IMR-90 (cell line): ENCODE data around the gene KRT34. TPM values are rescaled to one million over a fixed set of nuclear protein-coding genes. Genes with fewer than 3 reads are reported as not detected.

ENCODE experiments used
- ATAC-seq: fragments of 200-7000 bp; cut with Tn5 transposase; 2 replicates; pipeline ENCODE4 v1.9.1; 2020; ENCODE audit warnings: low read depth, mild to moderate bottlenecking, moderate library complexity
- BruUV-seq: library from RNA; stranded (reverse); fragments of 400-500 nt; replicated peaks from 2 replicates; lab custom pipeline; 2021; lab: Mats Ljungman, UMichigan
- CTCF ChIA-PET: fragments of 300-600 bp; formaldehyde crosslinking; extraction: SDS; loops from one replicate; lab custom pipeline; 2021; ENCODE audit warnings: antibody characterized with exemption; lab: Yijun Ruan, JAX
- POLR2A ChIA-PET: fragments of 300-600 bp; sonication (Branson Sonifier 250); formaldehyde crosslinking; loops from one replicate; lab custom pipeline; 2022; ENCODE audit warnings: antibody characterized with exemption; ENCODE audit not compliant: unreplicated experiment; lab: Charles Lee
- DNase-seq: peaks from one replicate; pipeline ENCODE4 v3.0.0; 2013
- H2AFZ ChIP-seq: replicated peaks from 2 replicates; pipeline ENCODE3; 2013; ENCODE audit warnings: low read length, mild to moderate bottlenecking; ENCODE audit not compliant: poor library complexity
- H2AK5ac ChIP-seq: 2 replicates; pipeline ENCODE4 v1.6.1; 2013; ENCODE audit warnings: low read depth, low read length, inconsistent platforms
- H2AK9ac ChIP-seq: replicated peaks from 2 replicates; pipeline ENCODE3; 2013; ENCODE audit warnings: mild to moderate bottlenecking, low read depth, low read length, moderate library complexity; ENCODE audit not compliant: poor library complexity
- H2BK120ac ChIP-seq: 2 replicates; pipeline ENCODE4 v1.6.1; 2013; ENCODE audit warnings: low read depth, low read length, inconsistent platforms
- H2BK15ac ChIP-seq: 3 replicates; pipeline ENCODE4 v1.6.1; 2013; ENCODE audit warnings: low read depth, low read length, inconsistent platforms
- H2BK20ac ChIP-seq: 2 replicates; pipeline ENCODE4 v1.6.1; 2013; ENCODE audit warnings: low read depth, mild to moderate bottlenecking, inconsistent platforms, low read length, moderate library complexity
- H2BK5ac ChIP-seq: 2 replicates; pipeline ENCODE4 v1.6.1; 2013; ENCODE audit warnings: mild to moderate bottlenecking, low read depth, low read length, inconsistent platforms; ENCODE audit not compliant: poor library complexity, severe bottlenecking
- H3K14ac ChIP-seq: replicated peaks from 2 replicates; pipeline ENCODE4 v1.6.1; 2013; ENCODE audit warnings: low read depth, low read length, inconsistent platforms
- H3K18ac ChIP-seq: 2 replicates; pipeline ENCODE4 v1.6.1; 2013; ENCODE audit warnings: low read depth, low read length, control low read depth
- H3K23ac ChIP-seq: 2 replicates; pipeline ENCODE4 v1.6.1; 2013; ENCODE audit warnings: low read depth, low read length, inconsistent platforms
- H3K27ac ChIP-seq: 2 replicates; pipeline ENCODE4 v1.5.1; 2013; ENCODE audit warnings: mild to moderate bottlenecking, control low read depth, low read length; ENCODE audit not compliant: insufficient read depth
- H3K27me3 ChIP-seq: 2 replicates; pipeline ENCODE4 v1.6.1; 2013; ENCODE audit warnings: low read length; ENCODE audit not compliant: control insufficient read depth, insufficient read depth
- H3K36me3 ChIP-seq: 2 replicates; pipeline ENCODE4 v1.6.1; 2013; ENCODE audit warnings: low read length, mixed read lengths; ENCODE audit not compliant: control insufficient read depth, insufficient read depth
- H3K4ac ChIP-seq: 2 replicates; pipeline ENCODE4 v1.6.1; 2013; ENCODE audit warnings: low read depth, low read length, inconsistent platforms
- H3K4me1 ChIP-seq: 2 replicates; pipeline ENCODE4 v1.6.1; 2013; ENCODE audit warnings: low read length, mixed read lengths; ENCODE audit not compliant: control insufficient read depth, insufficient read depth
- H3K4me2 ChIP-seq: 2 replicates; pipeline ENCODE4 v1.6.1; 2013; ENCODE audit warnings: low read depth, mild to moderate bottlenecking, control low read depth, low read length, moderate library complexity
- H3K4me3 ChIP-seq: 2 replicates; pipeline ENCODE4 v1.5.1; 2013; ENCODE audit warnings: low read depth, mild to moderate bottlenecking, control low read depth, low read length, moderate library complexity; ENCODE audit not compliant: insufficient read depth
- H3K56ac ChIP-seq: 2 replicates; pipeline ENCODE4 v1.6.1; 2013; ENCODE audit warnings: low read length, inconsistent platforms; ENCODE audit not compliant: insufficient read depth; ENCODE audit errors: extremely low read depth
- H3K79me1 ChIP-seq, 2 experiments: 2 replicates each; pipeline ENCODE4 v1.6.1; 2013; ENCODE audit warnings: low read length in 2 of 2, inconsistent platforms in 1 of 2, low read depth in 1 of 2
- H3K9ac ChIP-seq: 2 replicates; pipeline ENCODE4 v1.6.1; 2013; ENCODE audit warnings: low read depth, low read length, control low read depth
- H3K9me1 ChIP-seq: 2 replicates; pipeline ENCODE4 v1.6.1; 2013; ENCODE audit warnings: low read length, inconsistent platforms; ENCODE audit not compliant: insufficient read depth
- H3K9me3 ChIP-seq: 2 replicates; pipeline ENCODE4 v1.6.1; 2013; ENCODE audit warnings: low read length; ENCODE audit not compliant: control insufficient read depth, insufficient read depth
- H4K20me1 ChIP-seq: 2 replicates; pipeline ENCODE4 v1.6.1; 2013; ENCODE audit warnings: low read length, inconsistent platforms; ENCODE audit not compliant: insufficient read depth
- H4K5ac ChIP-seq: 2 replicates; pipeline ENCODE4 v1.6.1; 2013; ENCODE audit warnings: mild to moderate bottlenecking, low read depth, low read length, control low read depth
- H4K8ac ChIP-seq, 2 experiments: 2 replicates each; pipeline ENCODE4 v1.6.1; 2013; ENCODE audit warnings: low read depth in 2 of 2, low read length in 2 of 2, control low read depth in 1 of 2, inconsistent platforms in 1 of 2
- H4K91ac ChIP-seq: 2 replicates; pipeline ENCODE4 v1.6.1; 2013; ENCODE audit warnings: low read depth, low read length, inconsistent platforms; ENCODE audit not compliant: insufficient read depth
- BHLHE40 ChIP-seq: fragments of 150-350 bp; IDR thresholded peaks from 2 replicates; pipeline ENCODE4 v1.6.1; 2016; ENCODE audit warnings: mild to moderate bottlenecking, low read depth, low read length
- CEBPB ChIP-seq: IDR thresholded peaks from 2 replicates; pipeline ENCODE4 v1.6.1; 2012; ENCODE audit warnings: low read depth, low read length, improper control_type of control experiment
- CHD1 ChIP-seq: IDR thresholded peaks from 2 replicates; pipeline ENCODE4 v1.6.1; 2012; ENCODE audit warnings: low read depth, low read length, improper control_type of control experiment
- MAFK ChIP-seq: IDR thresholded peaks from 2 replicates; pipeline ENCODE4 v1.6.1; 2012; ENCODE audit warnings: low read depth, low read length, improper control_type of control experiment
- MXI1 ChIP-seq: IDR thresholded peaks from 2 replicates; pipeline ENCODE4 v1.6.1; 2012; ENCODE audit warnings: low read depth, mild to moderate bottlenecking, low read length, moderate library complexity, borderline replicate concordance
- NFE2L2 ChIP-seq: fragments of 150-350 bp; IDR thresholded peaks from 2 replicates; pipeline ENCODE4 v1.6.1; 2016; ENCODE audit warnings: low read depth, mild to moderate bottlenecking, low read length
- RAD21 ChIP-seq: IDR thresholded peaks from 2 replicates; pipeline ENCODE4 v1.6.1; 2012; ENCODE audit warnings: low read length, improper control_type of control experiment
- RCOR1 ChIP-seq: IDR thresholded peaks from 2 replicates; pipeline ENCODE4 v1.6.1; 2012; ENCODE audit warnings: mild to moderate bottlenecking, low read length, improper control_type of control experiment; ENCODE audit not compliant: insufficient replicate concordance
- RFX5 ChIP-seq: IDR thresholded peaks from 2 replicates; pipeline ENCODE4 v1.8.0; 2012; ENCODE audit warnings: low read depth, mild to moderate bottlenecking, low read length, moderate library complexity
- SMC3 ChIP-seq: fragments of 150-350 bp; IDR thresholded peaks from 2 replicates; pipeline ENCODE4 v1.6.1; 2016; ENCODE audit warnings: low read depth, mild to moderate bottlenecking, antibody characterized with exemption, low read length, moderate library complexity
- USF2 ChIP-seq: fragments of 150-350 bp; IDR thresholded peaks from 2 replicates; pipeline ENCODE4 v1.6.1; 2017; ENCODE audit warnings: mild to moderate bottlenecking, antibody characterized with exemption, low read length, low read depth
- WGBS, 2 experiments: methylation state at CpG; one replicate each; pipeline versions ENCODE4 v1.1.5 to v1.1.7; 2013; ENCODE audit warnings: missing lambda C conversion rate in 2 of 2; ENCODE audit not compliant: insufficient read length in 1 of 2; ENCODE audit errors: extremely low coverage in 2 of 2; 5-methylcytosine and 5-hydroxymethylcytosine counted together
- dilution Hi-C: fragments of 300-500 bp; cut with HindIII; formaldehyde crosslinking; loops from one replicate; pipeline ENCODE4 v1.14.3; 2018; ENCODE audit warnings: low sequenced_read_pairs; ENCODE audit not compliant: unreplicated experiment
- in situ Hi-C: fragments of 300-500 bp; cut with MboI; formaldehyde crosslinking; loops from 3 replicates; pipeline ENCODE4 v1.14.3; 2019; ENCODE audit warnings: low sequenced_read_pairs, inconsistent platforms, mixed read lengths
- intact Hi-C: fragments of 100-400 bp; cut with micrococcal nuclease; formaldehyde crosslinking; loops from 2 replicates; pipeline ENCODE4 v1.10.0; 2022
- polyA plus RNA-seq, 3 experiments: library from polyadenylated mRNA; depleted of rRNA; stranded (reverse); fragments of >200 nt; gene quantifications; 2 replicates each; pipeline ENCODE4 v1.2.3, GENCODE V29; 2012; ENCODE audit warnings: low replicate concordance in 1 of 3
- total RNA-seq: library from RNA; depleted of rRNA; stranded (reverse); fragments of >200 nt; gene quantifications from 2 replicates; pipeline ENCODE4 v1.2.3, GENCODE V29; 2012
- TF ChIP-seq, protein P1 (sequence below): fragments of 150-350 bp; IDR thresholded peaks from 2 replicates; pipeline ENCODE4 v1.6.1; 2016; ENCODE audit warnings: low read depth, mild to moderate bottlenecking, low read length, moderate library complexity, borderline replicate concordance

The KRT34 gene
- total and polyA plus RNA-seq, 2 of the 4 experiments (the other 2 are of a cell fraction): 3.4 to 3.6 TPM

DNA sequence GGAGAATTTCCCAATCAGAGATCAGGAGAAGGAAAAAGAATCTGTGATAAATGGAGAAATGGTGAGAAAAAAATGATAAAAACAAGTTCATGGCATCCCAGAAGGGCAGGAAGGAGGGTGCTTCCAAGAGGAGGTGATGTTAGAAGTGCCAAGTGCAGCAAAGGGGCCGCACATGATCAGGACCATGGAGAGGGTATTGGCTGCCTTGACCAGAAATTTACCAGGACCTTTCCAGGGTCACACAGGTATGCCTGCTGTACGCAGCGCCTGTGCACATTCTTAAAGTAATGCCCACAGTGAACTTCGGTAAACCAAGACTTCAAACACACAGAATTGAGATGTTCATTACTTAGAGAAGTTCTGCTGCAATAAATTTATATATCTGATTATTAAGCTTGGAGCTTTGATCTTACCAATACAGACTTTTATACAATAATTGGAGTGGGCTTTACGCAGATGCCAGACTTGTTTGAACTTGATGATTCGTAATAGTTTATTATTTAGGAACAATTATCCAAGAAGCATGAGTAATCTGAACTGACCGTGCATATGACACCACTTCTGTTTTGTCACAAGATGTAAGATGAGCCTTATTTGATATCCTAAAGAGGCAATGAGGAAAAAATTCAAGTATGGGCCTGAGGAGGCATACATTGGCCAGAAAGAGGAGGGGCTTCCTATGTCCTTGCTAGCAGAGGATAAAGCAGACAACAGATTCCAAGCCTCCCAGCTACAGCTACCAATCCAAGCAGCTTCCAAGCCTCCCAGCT is 29.3 kb downstream of the KRT34 start:
- TF ChIP-seq CEBPB (no peak), MAFK (no peak), CHD1 (no peak), SMC3 (no peak), RFX5 (no peak), USF2 (no peak), RCOR1 (no peak), MXI1 (no peak), RAD21 (no peak), NFE2L2 (no peak), BHLHE40 (no peak)
- TF ChIP-seq, protein P1, sequence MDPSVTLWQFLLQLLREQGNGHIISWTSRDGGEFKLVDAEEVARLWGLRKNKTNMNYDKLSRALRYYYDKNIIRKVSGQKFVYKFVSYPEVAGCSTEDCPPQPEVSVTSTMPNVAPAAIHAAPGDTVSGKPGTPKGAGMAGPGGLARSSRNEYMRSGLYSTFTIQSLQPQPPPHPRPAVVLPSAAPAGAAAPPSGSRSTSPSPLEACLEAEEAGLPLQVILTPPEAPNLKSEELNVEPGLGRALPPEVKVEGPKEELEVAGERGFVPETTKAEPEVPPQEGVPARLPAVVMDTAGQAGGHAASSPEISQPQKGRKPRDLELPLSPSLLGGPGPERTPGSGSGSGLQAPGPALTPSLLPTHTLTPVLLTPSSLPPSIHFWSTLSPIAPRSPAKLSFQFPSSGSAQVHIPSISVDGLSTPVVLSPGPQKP: no peak
- peak; percentile 5 for DNase-seq
- POLR2A ChIA-PET: no interaction called here
- H3K27ac ChIP-seq: no peak overlapping the region
- H2BK20ac ChIP-seq: no peak overlapping the region
- CTCF ChIA-PET: no interaction called here
- H3K9me3 ChIP-seq: peaks cover 5% of the 10 kb centered on the region
- WGBS, 2 experiments: no CpG with 5 or more reads among the region's 7 CpGs
- peaks cover 7% of the 10 kb centered on the region; the same call in 1 of the 2 replicates for H3K27me3 ChIP-seq
- H3K4me2 ChIP-seq: no peak overlapping the region
- H3K79me1 ChIP-seq: no peaks in the 10 kb centered on the region
- H3K9me1 ChIP-seq: no peaks in the 10 kb centered on the region; the same call in 1 of the 2 replicates
- no peak overlapping the region for H3K14ac ChIP-seq
- no peaks in the 10 kb centered on the region for H4K20me1 ChIP-seq
- H3K4me3 ChIP-seq: no peak overlapping the region
- H4K91ac ChIP-seq: no peak overlapping the region
- no peak overlapping the region for H2BK120ac ChIP-seq
- no peak overlapping the region for H3K18ac ChIP-seq
- no peak overlapping the region for H3K4ac ChIP-seq
- H2BK5ac ChIP-seq: no peak overlapping the region
- no peak overlapping the region for H3K23ac ChIP-seq
- no peak overlapping the region for H2BK15ac ChIP-seq
- dilution Hi-C loops: no loop called here
- H4K5ac ChIP-seq: no peak overlapping the region
- no peak overlapping the region for H3K9ac ChIP-seq
- H3K36me3 ChIP-seq: no peaks in the 10 kb centered on the region
- no peak overlapping the region for H2AK5ac ChIP-seq
- ATAC-seq: 0 out of 2 replicates have a peak, but pooled peaks have one; percentile 21
- H2AK9ac ChIP-seq: no peak overlapping the region
- no TSS peak for BruUV-seq
- no peak overlapping the region for H3K56ac ChIP-seq
- H2AFZ ChIP-seq: no peak overlapping the region
- H4K8ac ChIP-seq: no peak overlapping the region
- in situ Hi-C loops: no loop called here
- H3K4me1 ChIP-seq: peaks cover 2% of the 10 kb centered on the region
- intact Hi-C loops: no loop called here
